IPS-15b (cell line): ENCODE results near the gene EFNB2.

Experiments used
- H3K27me3 ChIP-seq: one replicate; pipeline ENCODE4 v1.6.1; 2013; ENCODE audit warnings: low read length; ENCODE audit not compliant: control insufficient read depth, insufficient read depth
- H3K36me3 ChIP-seq: one replicate; pipeline ENCODE4 v1.6.1; 2013; ENCODE audit warnings: low read length; ENCODE audit not compliant: control insufficient read depth, insufficient read depth
- H3K4me1 ChIP-seq: one replicate; pipeline ENCODE4 v1.6.1; 2013; ENCODE audit warnings: mild to moderate bottlenecking, low read length; ENCODE audit not compliant: control insufficient read depth, insufficient read depth
- H3K4me3 ChIP-seq: one replicate; pipeline ENCODE4 v1.5.1; 2013; ENCODE audit warnings: low read depth, low read length
- H3K9ac ChIP-seq: one replicate; pipeline ENCODE4 v1.6.1; 2013; ENCODE audit warnings: low read depth, mild to moderate bottlenecking, low read length
- H3K9me3 ChIP-seq: one replicate; pipeline ENCODE4 v1.6.1; 2013; ENCODE audit warnings: mild to moderate bottlenecking, low read length; ENCODE audit not compliant: control insufficient read depth, insufficient read depth

The EFNB2 gene

GRCh38 chr13:106541826-106542225 is 6.4 kb upstream of the EFNB2 start:
- Histone ChIP-seq H3K27me3 (no peaks in the 10 kb centered on the region), H3K36me3 (no peaks in the 10 kb centered on the region), H3K4me1 (peaks cover 3% of the 10 kb centered on the region), H3K4me3 (no peak overlapping the region), H3K9ac (no peak overlapping the region), H3K9me3 (no peaks in the 10 kb centered on the region)

- Histone ChIP-seq H3K4me1 (peaks cover 3% of the 10 kb centered on the region), H3K36me3 (no peaks in the 10 kb centered on the region), H3K9ac (no peak overlapping the region), H3K27me3 (no peaks in the 10 kb centered on the region), H3K4me3 (no peak overlapping the region), H3K9me3 (no peaks in the 10 kb centered on the region)
Observed at GRCh38 chr13:106540613-106541012, 5.2 kb upstream of the EFNB2 start.

DNA sequence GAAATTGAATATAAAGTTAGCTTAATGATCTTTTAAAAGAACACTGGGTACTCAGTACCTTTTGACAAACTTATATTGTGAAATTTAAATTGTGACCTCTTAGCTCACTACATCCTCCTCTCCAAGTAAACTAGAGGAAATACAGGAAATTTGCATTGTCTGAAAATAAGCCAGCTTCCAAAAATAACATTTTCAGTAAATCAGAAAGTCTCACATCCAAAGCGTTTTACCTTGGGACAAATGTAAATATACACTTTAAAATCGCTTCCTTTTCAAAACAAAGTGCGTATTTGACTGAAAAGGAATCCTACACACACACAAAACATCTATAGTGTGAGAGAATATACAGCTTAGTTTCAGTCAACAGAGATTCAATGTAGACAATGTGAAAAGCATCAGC is 2.1 kb upstream of the EFNB2 start:
- no peak overlapping the region for H3K9ac ChIP-seq
- no peaks in the 10 kb centered on the region for H3K9me3 ChIP-seq
- no peak overlapping the region for H3K4me3 ChIP-seq
- H3K27me3 ChIP-seq = peaks cover 17% of the 10 kb centered on the region
- peaks cover 8% of the 10 kb centered on the region for H3K4me1 ChIP-seq
- H3K36me3 ChIP-seq = no peaks in the 10 kb centered on the region

DNA sequence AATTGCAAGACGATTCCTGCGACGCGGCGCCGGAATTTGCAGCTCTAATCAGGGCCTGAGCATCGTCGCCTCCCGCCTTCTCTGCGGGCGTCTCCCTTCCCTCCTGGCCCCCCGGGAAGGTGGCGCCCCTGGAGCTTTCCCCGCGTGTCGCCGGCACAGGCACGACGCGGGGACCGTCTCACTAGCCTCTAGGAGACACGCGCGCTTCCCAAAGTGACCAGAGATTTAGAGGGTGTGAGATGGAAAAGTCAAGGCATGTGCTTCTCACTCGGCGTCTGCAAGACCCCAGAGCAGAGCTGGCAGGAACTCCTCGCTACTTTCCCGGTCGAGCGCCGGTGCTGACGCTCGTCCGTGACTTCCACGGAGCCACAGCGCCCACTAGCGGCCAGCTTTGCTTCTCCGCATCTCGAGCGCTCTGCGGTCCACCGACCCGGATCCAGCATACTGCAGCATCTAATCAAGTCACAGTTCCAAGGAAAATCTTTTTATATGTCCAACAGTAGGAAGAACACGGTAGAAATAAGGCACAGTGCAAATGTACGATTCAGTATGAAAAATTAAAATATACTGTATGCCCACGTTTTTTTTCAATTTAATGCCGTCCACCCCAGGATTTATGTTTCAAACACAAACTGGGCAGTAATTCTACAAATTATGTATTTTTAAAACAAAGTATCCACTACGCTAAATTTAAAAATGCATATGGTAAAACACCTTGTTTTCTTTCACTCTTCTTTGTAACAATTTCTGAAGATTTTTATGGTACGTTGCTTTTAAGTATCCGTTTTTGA is 977 bp upstream of the EFNB2 start:
- peaks cover 28% of the 10 kb centered on the region for H3K27me3 ChIP-seq
- peak overlapping the region; percentile 53 for H3K4me3 ChIP-seq
- no peaks in the 10 kb centered on the region for H3K36me3 ChIP-seq
- H3K9ac ChIP-seq = no peak overlapping the region
- H3K4me1 ChIP-seq = peaks cover 10% of the 10 kb centered on the region
- H3K9me3 ChIP-seq = no peaks in the 10 kb centered on the region

GRCh38 chr13:106534639-106535551 is 567 bp downstream of the EFNB2 start:
- Histone ChIP-seq H3K4me1 (peaks cover 22% of the 10 kb centered on the region), H3K9ac (no peak overlapping the region), H3K9me3 (no peaks in the 10 kb centered on the region), H3K36me3 (no peaks in the 10 kb centered on the region), H3K27me3 (peaks cover 37% of the 10 kb centered on the region), H3K4me3 (peak overlapping the region; percentile 72)

GRCh38 chr13:106533943-106534638 is 1.4 kb downstream of the EFNB2 start:
- no peak overlapping the region for H3K9ac ChIP-seq
- peak overlapping the region; percentile 72 for H3K4me3 ChIP-seq
- no peaks in the 10 kb centered on the region for H3K9me3 ChIP-seq
- no peaks in the 10 kb centered on the region for H3K36me3 ChIP-seq
- H3K27me3 ChIP-seq = peaks cover 37% of the 10 kb centered on the region
- H3K4me1 ChIP-seq = peaks cover 30% of the 10 kb centered on the region

DNA sequence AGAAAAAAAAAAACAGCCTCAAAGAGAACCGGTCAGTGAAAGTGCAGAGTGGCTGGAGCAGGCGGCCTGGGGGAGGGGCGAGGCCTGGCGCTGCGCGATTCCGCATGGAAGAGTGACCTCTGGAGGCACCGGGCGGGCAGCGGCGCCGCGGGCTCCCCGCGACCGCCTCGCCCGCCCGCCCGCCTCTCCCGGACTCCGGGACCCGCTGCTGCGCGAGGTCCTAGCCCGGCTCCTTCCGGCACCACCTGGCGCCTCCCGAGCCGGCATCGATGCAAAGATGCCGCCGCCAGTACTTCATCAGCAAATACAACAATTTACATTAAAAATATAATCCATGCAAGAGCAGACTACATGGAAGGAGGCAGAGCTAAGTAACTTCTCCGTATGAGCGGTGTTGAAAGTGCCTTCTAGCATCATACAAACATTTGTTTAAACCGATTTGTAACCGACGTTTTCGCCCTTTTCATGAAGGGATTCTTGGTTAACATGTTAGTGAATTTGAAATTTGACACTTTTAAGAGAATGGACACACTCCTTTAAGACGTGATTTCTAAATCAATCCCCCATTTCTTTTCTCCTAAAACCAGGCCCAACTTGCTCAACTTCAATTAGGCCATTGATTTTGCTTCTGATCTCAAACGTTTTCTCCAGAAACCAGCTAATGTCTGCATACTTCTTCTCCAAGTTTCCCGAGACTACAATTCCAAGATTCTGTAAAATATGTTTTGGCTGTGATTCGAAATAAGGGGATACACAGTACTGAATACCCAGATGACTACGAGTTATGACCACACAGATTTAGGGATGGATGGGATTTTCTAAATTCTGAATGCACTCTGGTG is 2.1 kb downstream of the EFNB2 start:
- no peaks in the 10 kb centered on the region for H3K9me3 ChIP-seq
- peak overlapping the region; percentile 72 for H3K4me3 ChIP-seq
- H3K36me3 ChIP-seq = no peaks in the 10 kb centered on the region
- H3K27me3 ChIP-seq = peaks cover 37% of the 10 kb centered on the region
- peaks cover 30% of the 10 kb centered on the region for H3K4me1 ChIP-seq
- no peak overlapping the region for H3K9ac ChIP-seq

- Histone ChIP-seq H3K9ac (no peak overlapping the region), H3K4me1 (peaks cover 38% of the 10 kb centered on the region), H3K27me3 (peaks cover 37% of the 10 kb centered on the region), H3K9me3 (no peaks in the 10 kb centered on the region), H3K36me3 (no peaks in the 10 kb centered on the region), H3K4me3 (peak overlapping the region; percentile 54)
Observed at GRCh38 chr13:106532111-106532929, 3.1 kb downstream of the EFNB2 start.

- peak overlapping the region; percentile 1 for H3K4me3 ChIP-seq
- H3K9ac ChIP-seq = no peak overlapping the region
- peaks cover 47% of the 10 kb centered on the region for H3K4me1 ChIP-seq
- peaks cover 42% of the 10 kb centered on the region for H3K27me3 ChIP-seq
- no peaks in the 10 kb centered on the region for H3K36me3 ChIP-seq
- H3K9me3 ChIP-seq = no peaks in the 10 kb centered on the region
Observed at GRCh38 chr13:106530980-106531481, 4.4 kb downstream of the EFNB2 start.

- peak overlapping the region; percentile 18 for H3K4me3 ChIP-seq
- H3K27me3 ChIP-seq = peaks cover 45% of the 10 kb centered on the region
- H3K36me3 ChIP-seq = no peaks in the 10 kb centered on the region
- no peaks in the 10 kb centered on the region for H3K9me3 ChIP-seq
- H3K9ac ChIP-seq = no peak overlapping the region
- H3K4me1 ChIP-seq = peaks cover 49% of the 10 kb centered on the region
Observed at GRCh38 chr13:106530171-106530851, 5.2 kb downstream of the EFNB2 start.
